OCI-LY1 (cell line): ENCODE data around the gene MTMR12.

Source experiments
- H2AFZ ChIP-seq: fragments of 200-600 bp; sonication (generic), shearing (Covaris generic); 2 replicates; pipeline ENCODE4 v1.6.0; 2014; ENCODE audit warnings: antibody characterized with exemption, mild to moderate bottlenecking, low read length
- H3F3A ChIP-seq: fragments of 200-600 bp; sonication (generic), shearing (Covaris generic); 2 replicates; pipeline ENCODE4 v1.6.0; 2014; ENCODE audit warnings: mild to moderate bottlenecking, antibody characterized with exemption, low read length, moderate library complexity; ENCODE audit not compliant: insufficient read depth
- H3K27ac ChIP-seq: fragments of 200-600 bp; sonication (generic); 2 replicates; pipeline ENCODE4 v1.5.1; 2014; ENCODE audit warnings: low read length, mixed run types, mild to moderate bottlenecking, low read depth; ENCODE audit not compliant: poor library complexity, severe bottlenecking
- H3K27me3 ChIP-seq: fragments of 200-600 bp; sonication (generic); 2 replicates; pipeline ENCODE4 v1.6.0; 2014; ENCODE audit warnings: antibody characterized with exemption, mild to moderate bottlenecking, low read length, moderate library complexity; ENCODE audit not compliant: insufficient read depth
- H3K36me3 ChIP-seq: fragments of 200-600 bp; sonication (generic); 2 replicates; pipeline ENCODE4 v1.6.1; 2014; ENCODE audit warnings: mild to moderate bottlenecking, antibody characterized with exemption, low read length, moderate library complexity, mixed read lengths; ENCODE audit not compliant: insufficient read depth
- H3K4me1 ChIP-seq: fragments of 200-600 bp; sonication (generic); 2 replicates; pipeline ENCODE4 v1.5.1; 2014; ENCODE audit warnings: mild to moderate bottlenecking, low read length, moderate library complexity; ENCODE audit not compliant: insufficient read depth, severe bottlenecking
- H3K4me2 ChIP-seq: fragments of 200-600 bp; sonication (generic), shearing (Covaris generic); 2 replicates; pipeline ENCODE4 v1.6.1; 2014; ENCODE audit warnings: low read length
- H3K4me3 ChIP-seq: fragments of 200-600 bp; sonication (generic); 2 replicates; pipeline ENCODE4 v1.5.1; 2014; ENCODE audit warnings: low read length, low read depth, mild to moderate bottlenecking, mixed read lengths; ENCODE audit not compliant: poor library complexity, severe bottlenecking
- H3K79me2 ChIP-seq: fragments of 200-600 bp; shearing (Covaris generic); 2 replicates; pipeline ENCODE4 v1.6.1; 2016; ENCODE audit warnings: mixed run types, low read length, mixed read lengths; ENCODE audit not compliant: insufficient read depth
- H3K9ac ChIP-seq: fragments of 200-600 bp; sonication (generic), shearing (Covaris generic); 2 replicates; pipeline ENCODE4 v1.6.1; 2014; ENCODE audit warnings: mild to moderate bottlenecking, low read length, mixed read lengths
- H3K9me2 ChIP-seq: fragments of 200-600 bp; sonication (generic), shearing (Covaris generic); 2 replicates; pipeline ENCODE4 v1.6.1; 2014; ENCODE audit warnings: low read depth, mild to moderate bottlenecking, low read length, mixed read lengths
- H3K9me3 ChIP-seq: fragments of 200-600 bp; shearing (Covaris generic); 2 replicates; pipeline ENCODE4 v1.6.1; 2014; ENCODE audit warnings: low read length, mixed read lengths
- H4K20me1 ChIP-seq: fragments of 200-600 bp; sonication (generic), shearing (Covaris generic); 2 replicates; pipeline ENCODE4 v1.6.0; 2016; ENCODE audit warnings: mild to moderate bottlenecking, low read length; ENCODE audit not compliant: insufficient read depth
- EZH2 ChIP-seq: fragments of 200-600 bp; sonication (generic), shearing (Covaris generic); IDR thresholded peaks from 2 replicates; pipeline ENCODE4 v1.8.0; 2017; ENCODE audit warnings: borderline replicate concordance, mixed run types, mild to moderate bottlenecking, antibody characterized with exemption, low read length, moderate library complexity, mixed read lengths
- TF ChIP-seq, protein P1 (sequence below): fragments of 200-600 bp; sonication (generic), shearing (Covaris generic); IDR thresholded peaks from 2 replicates; pipeline ENCODE4 v1.5.1; 2017; ENCODE audit warnings: mild to moderate bottlenecking, antibody characterized with exemption, low read length, moderate library complexity, mixed read lengths

Gene MTMR12

DNA sequence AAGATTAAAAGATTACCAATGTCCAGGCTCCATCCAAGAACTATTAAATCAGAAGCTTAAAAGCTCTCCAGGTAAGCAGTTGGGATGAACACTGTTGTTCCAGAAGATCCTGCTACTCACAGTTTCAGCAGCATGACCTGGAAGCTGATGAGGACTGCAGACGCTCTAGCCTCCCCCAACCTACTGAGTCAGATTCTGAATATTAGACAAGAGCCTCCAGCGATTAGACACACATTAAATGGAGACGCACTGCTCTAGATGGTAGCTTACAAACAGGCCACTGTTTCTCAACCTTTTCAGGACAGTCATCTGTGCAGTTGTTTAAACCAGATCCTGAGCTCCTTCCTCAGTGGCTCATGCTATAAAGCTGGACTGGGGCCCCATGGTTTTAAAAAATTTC, 54.3 kb downstream of the MTMR12 start:
- no peaks in the 10 kb centered on the region for H3F3A ChIP-seq
- TF ChIP-seq, protein P1, sequence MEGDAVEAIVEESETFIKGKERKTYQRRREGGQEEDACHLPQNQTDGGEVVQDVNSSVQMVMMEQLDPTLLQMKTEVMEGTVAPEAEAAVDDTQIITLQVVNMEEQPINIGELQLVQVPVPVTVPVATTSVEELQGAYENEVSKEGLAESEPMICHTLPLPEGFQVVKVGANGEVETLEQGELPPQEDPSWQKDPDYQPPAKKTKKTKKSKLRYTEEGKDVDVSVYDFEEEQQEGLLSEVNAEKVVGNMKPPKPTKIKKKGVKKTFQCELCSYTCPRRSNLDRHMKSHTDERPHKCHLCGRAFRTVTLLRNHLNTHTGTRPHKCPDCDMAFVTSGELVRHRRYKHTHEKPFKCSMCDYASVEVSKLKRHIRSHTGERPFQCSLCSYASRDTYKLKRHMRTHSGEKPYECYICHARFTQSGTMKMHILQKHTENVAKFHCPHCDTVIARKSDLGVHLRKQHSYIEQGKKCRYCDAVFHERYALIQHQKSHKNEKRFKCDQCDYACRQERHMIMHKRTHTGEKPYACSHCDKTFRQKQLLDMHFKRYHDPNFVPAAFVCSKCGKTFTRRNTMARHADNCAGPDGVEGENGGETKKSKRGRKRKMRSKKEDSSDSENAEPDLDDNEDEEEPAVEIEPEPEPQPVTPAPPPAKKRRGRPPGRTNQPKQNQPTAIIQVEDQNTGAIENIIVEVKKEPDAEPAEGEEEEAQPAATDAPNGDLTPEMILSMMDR = no peak
- TF ChIP-seq EZH2 = no peak
- no peaks in the 10 kb centered on the region for H3K9me3 ChIP-seq
- no peak overlapping the region for H2AFZ ChIP-seq
- no peaks in the 10 kb centered on the region for H3K9me2 ChIP-seq
- H3K27me3 ChIP-seq = no peaks in the 10 kb centered on the region
- H3K4me3 ChIP-seq = no peak overlapping the region
- peaks cover 87% of the 10 kb centered on the region for H3K36me3 ChIP-seq
- H4K20me1 ChIP-seq = no peaks in the 10 kb centered on the region
- no peak overlapping the region for H3K4me2 ChIP-seq
- H3K27ac ChIP-seq = no peak overlapping the region
- H3K79me2 ChIP-seq = no peaks in the 10 kb centered on the region
- H3K4me1 ChIP-seq = no peaks in the 10 kb centered on the region
- H3K9ac ChIP-seq = no peak overlapping the region

DNA sequence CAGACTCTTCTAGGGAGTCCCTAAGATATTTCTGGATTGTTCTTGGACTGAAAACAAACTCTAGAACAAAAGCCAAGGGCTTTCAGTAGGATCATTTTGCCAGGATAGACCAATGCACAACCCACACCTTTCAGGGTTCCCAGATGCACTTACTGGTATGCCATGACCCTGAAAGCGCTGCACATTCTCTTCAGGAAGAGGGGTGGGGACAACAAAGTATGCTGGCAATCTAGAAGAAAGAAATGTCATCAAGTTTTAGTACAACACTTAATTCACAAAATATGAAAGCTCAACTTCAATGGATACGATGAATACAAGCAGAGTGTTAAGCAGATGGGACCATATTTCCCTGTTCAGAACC, 57.2 kb downstream of the MTMR12 start:
- no peaks in the 10 kb centered on the region for H3K9me2 ChIP-seq
- TF ChIP-seq, protein P1 = no peak
- TF ChIP-seq EZH2 = no peak
- peaks cover 83% of the 10 kb centered on the region for H3K36me3 ChIP-seq
- H3K4me1 ChIP-seq = peaks cover 4% of the 10 kb centered on the region
- no peak overlapping the region for H2AFZ ChIP-seq
- no peak overlapping the region for H3K4me2 ChIP-seq
- no peaks in the 10 kb centered on the region for H3K9me3 ChIP-seq
- H3F3A ChIP-seq = no peaks in the 10 kb centered on the region
- H3K79me2 ChIP-seq = no peaks in the 10 kb centered on the region
- H3K27me3 ChIP-seq = no peaks in the 10 kb centered on the region
- no peak overlapping the region for H3K27ac ChIP-seq
- no peak overlapping the region for H3K4me3 ChIP-seq
- H3K9ac ChIP-seq = no peak overlapping the region
- no peaks in the 10 kb centered on the region for H4K20me1 ChIP-seq

DNA sequence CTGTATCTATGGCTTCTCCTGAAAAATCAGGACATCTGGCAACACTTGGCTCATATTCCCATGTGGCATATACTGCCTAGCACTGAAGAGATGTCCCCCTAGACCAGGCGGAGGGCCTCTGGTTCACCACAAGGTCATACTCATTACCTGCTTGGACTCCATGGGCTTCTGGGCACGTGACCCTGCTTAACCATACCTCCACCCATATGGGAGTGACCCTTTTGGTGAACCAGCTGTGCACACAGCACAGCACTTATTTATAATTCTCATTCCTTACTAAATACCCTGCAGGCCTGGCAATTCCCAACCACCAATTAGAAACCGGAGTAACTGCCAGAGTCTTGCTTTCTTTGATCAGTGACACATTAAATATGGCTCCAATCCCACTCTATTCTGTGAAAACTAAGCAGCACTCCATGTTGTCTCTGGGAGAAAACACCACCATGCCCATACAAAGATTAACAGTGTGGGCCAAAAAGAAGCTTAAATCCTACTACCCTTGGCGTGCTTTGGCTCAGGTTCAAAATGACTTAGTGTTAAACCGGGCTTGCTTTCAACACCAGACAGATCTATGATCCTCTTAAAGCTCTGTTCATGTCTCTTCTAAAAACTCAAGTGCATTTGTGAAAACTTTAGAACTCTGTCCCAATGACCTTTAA, 57.7 kb downstream of the MTMR12 start:
- Histone ChIP-seq H3F3A (no peaks in the 10 kb centered on the region), H3K36me3 (peaks cover 83% of the 10 kb centered on the region), H3K9me2 (no peaks in the 10 kb centered on the region), H3K4me2 (no peak overlapping the region), H3K27ac (no peak overlapping the region), H4K20me1 (no peaks in the 10 kb centered on the region), H3K4me1 (peaks cover 4% of the 10 kb centered on the region), H2AFZ (no peak overlapping the region), H3K4me3 (no peak overlapping the region), H3K9ac (no peak overlapping the region), H3K9me3 (no peaks in the 10 kb centered on the region), H3K79me2 (no peaks in the 10 kb centered on the region), H3K27me3 (no peaks in the 10 kb centered on the region)
- TF ChIP-seq EZH2 = no peak
- TF ChIP-seq, protein P1 = no peak
